Cardiac fibroblast (primary cell): Measurements from ENCODE around the gene MAGI1.
A peak's percentile ranks its signal among the peaks of the same experiment; 100 is the strongest.

Experiments used
- DNase-seq, 2 donors: peaks; one replicate each; pipeline versions ENCODE4 v3.0.0 to v3.0.0-alpha.2; 2010; ENCODE audit warnings: low read depth in 2 of 2
- H3K4me3 ChIP-seq, 2 donors: replicated peaks in 1 of 2; 1 replicate in 1 of 2; 2 replicates in 1 of 2; pipeline ENCODE4 v1.5.1; 2011; ENCODE audit warnings: low read depth in 2 of 2, low read length in 2 of 2, mild to moderate bottlenecking in 2 of 2, moderate library complexity in 1 of 2
- TF ChIP-seq, protein P1 (sequence below): IDR thresholded peaks from one replicate; pipeline ENCODE4 v1.5.1; 2011; ENCODE audit warnings: low read depth, mild to moderate bottlenecking, low read length, inconsistent platforms

The MAGI1 gene

DNA sequence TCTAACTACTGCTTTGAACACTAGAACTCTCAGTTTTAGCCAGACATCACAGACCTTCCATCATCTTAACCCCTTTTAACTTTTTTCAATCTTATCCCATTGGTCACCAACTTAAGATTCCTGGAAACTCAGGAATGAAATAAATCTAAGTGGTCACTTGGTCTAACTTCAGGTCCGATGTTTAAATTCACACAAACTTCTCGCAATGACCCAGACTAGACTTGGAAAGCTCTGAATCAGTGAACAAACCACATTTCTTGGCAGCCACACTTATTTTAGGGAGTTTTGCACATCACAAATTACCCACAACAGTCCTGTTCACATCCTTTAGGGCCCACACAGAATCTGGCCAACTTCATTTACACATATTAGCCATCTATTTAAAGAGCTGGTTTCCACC, 118.9 kb downstream of the MAGI1 start:
- no peak overlapping the region for H3K4me3 ChIP-seq
- peak; percentile 20 to 36 for DNase-seq
- TF ChIP-seq, protein P1, sequence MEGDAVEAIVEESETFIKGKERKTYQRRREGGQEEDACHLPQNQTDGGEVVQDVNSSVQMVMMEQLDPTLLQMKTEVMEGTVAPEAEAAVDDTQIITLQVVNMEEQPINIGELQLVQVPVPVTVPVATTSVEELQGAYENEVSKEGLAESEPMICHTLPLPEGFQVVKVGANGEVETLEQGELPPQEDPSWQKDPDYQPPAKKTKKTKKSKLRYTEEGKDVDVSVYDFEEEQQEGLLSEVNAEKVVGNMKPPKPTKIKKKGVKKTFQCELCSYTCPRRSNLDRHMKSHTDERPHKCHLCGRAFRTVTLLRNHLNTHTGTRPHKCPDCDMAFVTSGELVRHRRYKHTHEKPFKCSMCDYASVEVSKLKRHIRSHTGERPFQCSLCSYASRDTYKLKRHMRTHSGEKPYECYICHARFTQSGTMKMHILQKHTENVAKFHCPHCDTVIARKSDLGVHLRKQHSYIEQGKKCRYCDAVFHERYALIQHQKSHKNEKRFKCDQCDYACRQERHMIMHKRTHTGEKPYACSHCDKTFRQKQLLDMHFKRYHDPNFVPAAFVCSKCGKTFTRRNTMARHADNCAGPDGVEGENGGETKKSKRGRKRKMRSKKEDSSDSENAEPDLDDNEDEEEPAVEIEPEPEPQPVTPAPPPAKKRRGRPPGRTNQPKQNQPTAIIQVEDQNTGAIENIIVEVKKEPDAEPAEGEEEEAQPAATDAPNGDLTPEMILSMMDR: no peak

DNA sequence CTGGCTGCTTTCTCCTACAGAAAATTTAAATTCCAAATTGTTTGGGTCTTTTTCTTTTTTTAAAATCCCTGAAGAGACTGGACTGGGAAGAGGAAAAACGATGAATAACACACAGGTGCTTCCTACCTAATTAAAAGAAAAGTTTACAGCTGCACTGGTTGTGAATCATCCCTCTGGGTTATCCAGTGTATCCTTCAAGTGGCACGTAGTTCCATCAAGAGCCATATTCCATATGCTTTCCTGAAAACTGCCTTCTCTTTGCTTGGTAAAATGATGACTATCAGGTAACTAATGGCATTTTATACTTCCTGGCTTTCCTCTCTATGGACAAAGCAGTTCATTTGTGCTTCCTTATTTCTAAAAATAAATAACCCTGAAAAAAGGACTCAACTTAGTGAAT, 123.2 kb downstream of the MAGI1 start:
- TF ChIP-seq, protein P1: no peak
- no peak overlapping the region for H3K4me3 ChIP-seq
- no peak for DNase-seq

DNA sequence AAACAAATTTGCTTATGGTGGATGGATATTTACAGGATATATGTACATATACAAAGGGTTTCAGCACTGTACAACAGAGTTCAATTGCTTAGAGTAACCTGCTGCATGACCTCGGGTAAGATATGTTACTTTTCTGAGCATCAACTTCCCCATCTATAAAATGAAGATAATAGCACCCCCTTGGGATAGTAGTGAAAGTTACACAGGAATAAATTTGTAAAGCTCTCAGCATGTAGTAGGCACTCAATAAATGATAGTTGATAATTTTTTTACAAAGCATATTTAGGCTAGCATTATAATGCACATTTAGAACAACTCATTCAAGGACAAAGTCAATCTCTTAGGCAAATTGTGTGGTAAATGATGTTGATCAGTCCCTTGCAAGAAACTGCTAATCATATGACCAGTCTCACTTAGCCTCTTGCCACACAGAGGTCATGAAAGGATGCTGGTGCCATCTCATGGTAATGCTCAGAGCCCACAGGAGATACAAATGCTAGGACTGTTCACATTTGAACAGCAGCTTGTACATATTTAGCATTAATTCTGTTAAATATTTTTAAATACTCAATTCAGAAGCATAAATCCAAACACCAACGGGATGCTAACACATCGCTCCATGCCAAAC, 123.9 kb downstream of the MAGI1 start:
- TF ChIP-seq, protein P1: no peak
- no peak overlapping the region for H3K4me3 ChIP-seq
- peak; percentile 13 to 41 for DNase-seq

DNA sequence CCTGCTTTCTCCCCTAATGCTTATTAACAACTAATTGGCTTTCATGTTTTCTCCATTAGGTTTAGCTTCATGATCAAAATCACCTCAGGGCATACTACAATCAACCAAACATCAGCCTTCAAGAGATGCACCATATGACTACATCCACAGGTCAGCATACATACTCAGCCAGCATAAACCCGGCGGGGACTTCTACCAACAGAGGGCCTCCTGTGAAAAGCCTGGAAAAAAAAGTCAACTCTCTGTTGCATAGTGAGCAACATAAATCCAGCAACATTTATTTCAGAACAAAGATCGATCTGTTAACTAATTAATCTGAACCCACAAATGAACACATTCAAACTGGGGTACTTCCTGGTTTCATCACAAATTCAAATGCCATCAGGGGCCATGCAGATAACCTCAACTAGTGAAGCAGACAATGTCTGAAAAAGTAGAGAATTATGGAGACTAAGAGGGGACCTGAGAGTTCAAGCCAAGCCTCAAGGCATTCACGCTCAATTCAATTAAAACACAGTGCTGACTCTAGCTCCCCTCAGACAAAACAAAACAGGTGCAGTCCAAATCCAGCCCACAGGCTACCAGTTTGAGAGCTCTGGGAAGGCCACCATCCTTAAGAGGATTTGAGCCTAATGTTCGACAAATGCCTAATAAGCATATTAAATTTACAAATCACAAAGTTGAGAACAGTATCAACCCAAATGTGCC, 124.5 kb downstream of the MAGI1 start:
- TF ChIP-seq, protein P1: peak; percentile 19
- no peak overlapping the region for H3K4me3 ChIP-seq
- DNase-seq: peak; percentile 15 to 21

DNA sequence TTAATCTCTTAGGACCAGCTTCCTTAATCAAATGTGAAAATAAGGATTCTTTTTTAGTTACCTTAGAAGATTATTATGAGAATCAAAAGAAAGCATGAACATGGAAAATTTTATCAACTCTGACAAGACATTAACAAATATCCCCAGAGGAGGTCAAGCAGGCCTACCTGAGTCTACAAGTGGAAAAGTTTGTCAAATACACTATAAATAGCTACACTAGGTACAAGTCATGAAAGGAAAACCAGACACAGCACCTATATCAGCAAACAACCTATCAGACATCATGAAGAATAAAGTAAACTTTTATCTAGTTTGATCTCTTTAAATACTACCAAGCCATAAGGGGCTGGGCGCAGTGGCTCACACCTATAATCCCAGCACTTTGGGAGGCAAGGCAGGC, 126.1 kb downstream of the MAGI1 start:
- no peak for DNase-seq
- no peak overlapping the region for H3K4me3 ChIP-seq
- TF ChIP-seq, protein P1: no peak

DNA sequence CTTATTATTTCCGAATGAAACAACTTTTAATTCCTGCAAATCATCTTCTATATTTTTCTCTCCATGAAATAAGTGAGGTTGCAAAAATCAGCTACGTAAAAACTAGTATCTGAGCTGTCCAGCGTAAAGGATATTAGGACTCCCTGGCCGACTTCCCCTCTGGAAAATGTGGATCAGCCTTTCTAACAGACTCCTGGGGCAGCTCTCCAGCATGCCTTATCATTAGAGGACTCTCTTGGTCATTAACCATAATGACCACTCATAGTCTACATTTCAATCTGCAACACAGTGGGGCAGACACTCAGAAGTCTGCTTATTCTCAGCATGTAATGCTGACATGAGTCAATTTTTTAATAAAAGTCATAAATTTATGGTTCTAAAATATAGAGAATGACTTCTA, 130.1 kb downstream of the MAGI1 start:
- no peak for DNase-seq
- TF ChIP-seq, protein P1: no peak
- no peak overlapping the region for H3K4me3 ChIP-seq
